OCI-LY7 (cell line): ENCODE data around the gene ALDH1B1.

Experiments used
- CTCF ChIP-seq: fragments of 200-600 bp; sonication (generic); conservative IDR thresholded peaks from 2 replicates; pipeline ENCODE4 v1.5.1; 2014; ENCODE audit warnings: mild to moderate bottlenecking, antibody characterized with exemption, low read length, moderate library complexity, mixed read lengths
- EZH2phosphoT487 ChIP-seq: fragments of 200-600 bp; sonication (generic); IDR thresholded peaks from 2 replicates; pipeline ENCODE4 v1.6.1; 2018; ENCODE audit warnings: low read depth, borderline replicate concordance, mild to moderate bottlenecking, mixed run types, antibody characterized with exemption, low read length, moderate library complexity, mixed read lengths

GRCh38 chr9:38363589-38363925 is 28.9 kb upstream of the ALDH1B1 start:
- no peak for TF ChIP-seq CTCF
- no peak for TF ChIP-seq EZH2phosphoT487
